Lower lobe of right lung (tissue), 2 donors: ENCODE measurements around the gene JARID2. TPM values are rescaled to one million over a fixed set of nuclear protein-coding genes. Genes with fewer than 3 reads are reported as not detected.

ENCODE experiments used
- ATAC-seq, 2 donors: fragments of 200-7000 bp; cut with Tn5 transposase; one replicate each; pipeline ENCODE4 v1.9.1; 2020 to 2022; ENCODE audit warnings: mild to moderate bottlenecking in 2 of 2, moderate library complexity in 2 of 2
- DNase-seq: peaks from one replicate; pipeline ENCODE4 v3.0.0-alpha.2; 2020
- H3K27ac ChIP-seq: fragments of 200-600 bp; one replicate; pipeline ENCODE4 v1.8.0; 2022
- H3K27me3 ChIP-seq: fragments of 200-600 bp; one replicate; pipeline ENCODE4 v1.8.0; 2022; ENCODE audit warnings: low read depth
- H3K36me3 ChIP-seq: fragments of 200-600 bp; one replicate; pipeline ENCODE4 v1.8.0; 2022; ENCODE audit warnings: mild to moderate bottlenecking
- H3K4me1 ChIP-seq: fragments of 200-600 bp; one replicate; pipeline ENCODE4 v1.8.0; 2022
- H3K4me3 ChIP-seq: fragments of 200-600 bp; one replicate; pipeline ENCODE4 v1.8.0; 2022; ENCODE audit warnings: mild to moderate bottlenecking
- H3K9me3 ChIP-seq: fragments of 200-600 bp; one replicate; pipeline ENCODE4 v1.8.0; 2022
- intact Hi-C: fragments of 100-400 bp; cut with DNase I; formaldehyde crosslinking; loops from one replicate; pipeline ENCODE4 v1.11.0; 2022
- total RNA-seq: library from RNA; stranded (reverse); fragmentation: NEBNext Ultra II Directional; extraction: Animal tissue kit (Norgen Biotek cat#: 25700); gene quantifications from one replicate; pipeline ENCODE4 v1.2.1, GENCODE V29; 2021
- TF ChIP-seq, protein P1 (sequence below): fragments of 200-600 bp; IDR thresholded peaks from one replicate; pipeline ENCODE4 v1.8.0; 2022; ENCODE audit warnings: antibody characterized with exemption, mild to moderate bottlenecking
- donor health status: DM: no; HTN: yes; CAD: no; lungs with severe emphysema.

Gene JARID2
- total RNA-seq, 1 donor from 2014 or later, result 16.0 TPM

DNA sequence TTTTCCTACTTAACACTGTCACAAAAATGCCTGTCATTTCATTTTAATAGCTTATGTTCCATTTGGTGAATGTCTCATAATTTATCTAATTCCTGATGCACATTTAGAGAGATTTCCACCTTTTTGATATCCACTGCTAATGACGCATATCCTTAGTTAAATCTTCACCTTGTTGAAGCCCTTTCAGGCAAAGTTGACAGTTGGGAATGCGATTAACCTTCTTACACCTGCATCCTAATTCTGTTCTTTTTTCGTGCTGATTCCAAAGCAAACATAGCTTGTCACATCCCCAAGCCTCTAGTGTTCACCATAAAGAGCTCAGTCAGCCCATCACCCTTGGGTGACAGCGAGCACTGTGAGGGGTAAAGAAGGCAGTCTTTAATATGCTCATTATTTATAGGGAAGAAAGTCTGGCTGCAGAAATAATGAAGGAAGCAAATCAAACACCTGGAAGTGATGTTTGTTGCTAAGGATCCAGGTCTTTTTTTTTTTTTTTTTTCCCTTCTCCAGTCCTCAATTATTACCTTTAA is 211.3 kb downstream of the JARID2 start:
- H3K36me3 ChIP-seq, result peaks cover 4% of the 10 kb centered on the region
- H3K27me3 ChIP-seq, result no peaks in the 10 kb centered on the region
- TF ChIP-seq, protein P1, sequence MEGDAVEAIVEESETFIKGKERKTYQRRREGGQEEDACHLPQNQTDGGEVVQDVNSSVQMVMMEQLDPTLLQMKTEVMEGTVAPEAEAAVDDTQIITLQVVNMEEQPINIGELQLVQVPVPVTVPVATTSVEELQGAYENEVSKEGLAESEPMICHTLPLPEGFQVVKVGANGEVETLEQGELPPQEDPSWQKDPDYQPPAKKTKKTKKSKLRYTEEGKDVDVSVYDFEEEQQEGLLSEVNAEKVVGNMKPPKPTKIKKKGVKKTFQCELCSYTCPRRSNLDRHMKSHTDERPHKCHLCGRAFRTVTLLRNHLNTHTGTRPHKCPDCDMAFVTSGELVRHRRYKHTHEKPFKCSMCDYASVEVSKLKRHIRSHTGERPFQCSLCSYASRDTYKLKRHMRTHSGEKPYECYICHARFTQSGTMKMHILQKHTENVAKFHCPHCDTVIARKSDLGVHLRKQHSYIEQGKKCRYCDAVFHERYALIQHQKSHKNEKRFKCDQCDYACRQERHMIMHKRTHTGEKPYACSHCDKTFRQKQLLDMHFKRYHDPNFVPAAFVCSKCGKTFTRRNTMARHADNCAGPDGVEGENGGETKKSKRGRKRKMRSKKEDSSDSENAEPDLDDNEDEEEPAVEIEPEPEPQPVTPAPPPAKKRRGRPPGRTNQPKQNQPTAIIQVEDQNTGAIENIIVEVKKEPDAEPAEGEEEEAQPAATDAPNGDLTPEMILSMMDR, result no peak
- ATAC-seq (no peak), DNase-seq (no peak)
- no peak overlapping the region for H3K27ac ChIP-seq
- intact Hi-C loops, result no loop called here
- H3K4me1 ChIP-seq, result peaks cover 38% of the 10 kb centered on the region
- no peaks in the 10 kb centered on the region for H3K9me3 ChIP-seq
- H3K4me3 ChIP-seq, result no peak overlapping the region

DNA sequence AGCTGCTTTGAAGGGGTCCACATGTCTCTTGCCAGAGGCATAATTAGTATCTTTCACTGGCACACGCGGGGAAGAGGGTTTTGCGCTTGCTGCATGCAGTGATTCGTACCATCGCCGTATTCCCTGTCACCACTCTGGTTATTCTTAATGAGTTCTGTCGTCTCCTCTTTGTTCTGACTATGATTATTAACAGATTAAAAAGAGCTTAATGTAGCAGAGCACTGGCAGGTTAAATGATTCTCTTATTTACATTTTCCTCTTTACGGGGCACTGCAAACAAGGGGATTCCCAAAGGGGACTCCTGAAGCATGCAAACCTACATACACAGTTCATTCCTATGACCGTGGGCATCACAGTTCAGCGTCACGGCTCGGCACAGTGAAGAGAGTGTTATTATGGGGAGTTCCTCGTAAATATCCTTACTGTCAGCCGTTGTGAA is 212.2 kb downstream of the JARID2 start:
- intact Hi-C loops, result no loop called here
- DNase-seq (no peak), ATAC-seq (no peak)
- TF ChIP-seq, protein P1, result no peak
- Histone ChIP-seq H3K27ac (no peak overlapping the region), H3K36me3 (no peaks in the 10 kb centered on the region), H3K4me3 (no peak overlapping the region), H3K27me3 (no peaks in the 10 kb centered on the region), H3K4me1 (peaks cover 34% of the 10 kb centered on the region), H3K9me3 (no peaks in the 10 kb centered on the region)

DNA sequence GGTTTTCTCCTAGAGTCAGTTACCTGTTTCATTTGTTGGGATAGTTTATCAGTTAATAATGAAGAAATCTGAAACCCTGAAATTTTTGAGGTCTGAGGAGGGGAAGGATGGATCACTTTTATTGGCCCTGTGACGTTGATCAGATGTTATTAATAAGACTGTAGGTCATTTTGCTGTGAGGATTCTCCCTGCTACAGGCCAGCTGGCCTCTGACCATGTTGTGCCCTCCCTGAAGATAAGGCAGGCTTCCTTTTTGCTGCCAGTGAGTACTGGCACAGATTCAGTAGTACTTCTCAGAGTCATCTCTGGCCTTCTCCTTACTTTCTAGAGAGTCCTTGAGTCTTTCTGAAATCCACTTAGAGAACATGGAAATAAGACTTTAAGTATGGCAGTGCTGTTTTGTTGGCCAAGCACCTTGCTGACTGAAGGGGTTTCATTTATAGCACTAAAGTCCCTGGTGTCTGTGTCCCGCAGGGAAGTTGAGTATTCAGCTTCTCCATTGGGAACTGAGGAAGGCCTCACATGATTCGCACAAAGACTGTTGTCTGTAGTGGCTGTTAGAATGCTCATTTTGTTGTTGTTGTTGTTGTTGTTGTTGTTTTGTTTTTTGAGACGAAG is 214.3 kb downstream of the JARID2 start:
- Histone ChIP-seq H3K27ac (no peak overlapping the region), H3K36me3 (no peaks in the 10 kb centered on the region), H3K4me3 (no peak overlapping the region), H3K27me3 (no peaks in the 10 kb centered on the region), H3K4me1 (peaks cover 40% of the 10 kb centered on the region), H3K9me3 (no peaks in the 10 kb centered on the region)
- TF ChIP-seq, protein P1, result no peak
- peak in 1 of 2 donors; percentile 45 for ATAC-seq
- no peak for DNase-seq
- intact Hi-C loops, result no loop called here

DNA sequence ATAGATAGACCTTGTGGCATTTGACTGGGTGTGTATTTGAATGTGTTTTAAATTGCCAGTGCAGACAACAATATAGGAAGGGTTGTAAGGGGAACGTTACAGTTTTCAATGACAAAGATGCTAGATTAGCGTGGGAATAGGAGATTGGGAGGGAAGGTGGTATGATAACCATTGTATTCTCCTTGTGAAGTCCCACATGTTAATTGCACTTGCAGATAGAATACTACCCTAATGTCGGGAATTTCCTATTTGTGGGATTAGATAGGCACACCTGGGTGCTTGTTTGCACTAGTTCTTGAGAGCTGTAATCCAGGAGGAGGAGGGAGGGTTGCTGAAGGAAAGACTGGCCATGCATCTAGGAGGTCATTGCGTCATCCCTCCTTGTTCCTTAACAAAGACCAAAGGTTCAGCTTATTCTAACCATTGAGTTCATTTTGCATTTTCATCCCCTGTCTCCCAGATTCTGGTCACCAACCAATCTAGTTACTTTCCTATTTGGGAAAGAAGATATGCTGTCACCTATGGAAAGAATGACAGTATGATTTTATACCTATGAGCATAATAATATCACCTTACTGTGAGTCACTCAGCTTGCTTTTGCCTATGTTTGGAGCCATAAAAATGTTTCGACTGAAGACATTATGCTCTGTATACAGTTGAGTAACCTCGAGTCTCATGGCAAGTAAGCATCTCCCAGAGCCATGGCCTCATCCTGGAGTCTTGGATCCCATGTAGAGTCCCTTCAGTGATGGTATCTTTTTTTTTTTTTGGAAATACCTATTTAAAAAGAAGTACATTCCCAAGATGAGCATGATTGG is 215.5 kb downstream of the JARID2 start:
- intact Hi-C loops, result no loop called here
- DNase-seq (no peak), ATAC-seq (no peak)
- no peak overlapping the region for H3K4me3 ChIP-seq
- H3K27ac ChIP-seq, result no peak overlapping the region
- H3K4me1 ChIP-seq, result peaks cover 40% of the 10 kb centered on the region
- no peaks in the 10 kb centered on the region for H3K9me3 ChIP-seq
- H3K27me3 ChIP-seq, result no peaks in the 10 kb centered on the region
- TF ChIP-seq, protein P1, result no peak
- H3K36me3 ChIP-seq, result no peaks in the 10 kb centered on the region

DNA sequence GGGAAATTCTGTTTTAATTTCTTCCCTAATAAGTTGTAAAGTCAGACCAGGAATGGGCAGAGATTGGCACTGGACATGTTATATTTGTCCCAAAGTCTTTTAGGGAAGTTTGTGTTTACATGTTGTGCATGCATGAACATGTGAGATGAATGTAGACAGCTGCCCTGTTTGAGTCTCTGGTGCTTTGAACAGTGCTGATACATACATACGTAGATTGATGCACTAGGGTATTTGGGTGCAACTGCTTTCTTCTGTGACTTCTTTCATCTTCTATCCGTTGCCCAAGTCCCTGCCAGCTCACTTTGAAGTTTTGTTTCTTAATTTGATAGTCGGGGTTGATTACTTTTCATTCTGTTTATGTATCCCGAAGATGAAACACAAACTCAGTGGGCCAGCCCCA is 216.4 kb downstream of the JARID2 start:
- Histone ChIP-seq H3K9me3 (no peaks in the 10 kb centered on the region), H3K4me3 (no peak overlapping the region), H3K27ac (no peak overlapping the region), H3K36me3 (no peaks in the 10 kb centered on the region), H3K27me3 (no peaks in the 10 kb centered on the region), H3K4me1 (peaks cover 40% of the 10 kb centered on the region)
- TF ChIP-seq, protein P1, result no peak
- DNase-seq, result no peak
- intact Hi-C loops, result no loop called here
- no peak for ATAC-seq
